Esophagus muscularis mucosa (tissue), 4 donors: ENCODE results near the gene F11.

ENCODE experiments used
- EP300 ChIP-seq: sonication (generic); formaldehyde crosslinking; IDR thresholded peaks from one replicate; pipeline ENCODE4 v1.6.1; 2017; ENCODE audit warnings: antibody characterized with exemption
- POLR2A ChIP-seq: fragments of 450-650 bp; IDR thresholded peaks from one replicate; pipeline ENCODE4 v1.6.1; 2017; ENCODE audit warnings: antibody characterized with exemption, moderate library complexity, mild to moderate bottlenecking, low read depth
- POLR2AphosphoS5 ChIP-seq, 2 donors: sonication (generic); formaldehyde crosslinking; IDR thresholded peaks; one replicate each; pipeline ENCODE4 v1.6.1; 2017; ENCODE audit warnings: antibody characterized with exemption in 2 of 2
- TF ChIP-seq, protein P1 (sequence below), 3 experiments: fragments of 200-600 bp in 2 of 3; fragments of 450-650 bp in 1 of 3; sonication (generic) in 2 of 3; IDR thresholded peaks; one replicate each; pipeline ENCODE4 v1.5.1; 2017 to 2019; ENCODE audit warnings: antibody characterized with exemption in 3 of 3, mild to moderate bottlenecking in 2 of 3, moderate library complexity in 1 of 3

DNA sequence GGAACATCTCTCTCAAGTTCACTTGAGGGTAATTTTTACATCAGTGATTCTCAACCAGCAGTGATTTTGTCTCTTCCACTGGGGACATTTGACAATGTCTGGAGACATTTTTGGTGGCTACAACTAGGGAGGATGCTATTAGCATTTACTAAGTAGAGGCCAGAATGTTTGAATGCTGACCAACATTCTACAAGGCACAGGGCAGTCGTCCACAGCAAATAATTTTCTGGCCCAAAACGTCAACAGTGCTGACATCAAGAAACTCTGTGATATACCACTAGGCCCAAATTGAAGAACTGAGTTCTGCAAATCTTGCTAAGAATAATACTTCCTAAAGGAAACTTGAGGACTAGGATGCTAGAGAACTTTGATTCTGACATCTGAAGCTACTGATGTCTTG is 31.6 kb upstream of the F11 start:
- TF ChIP-seq, protein P1, sequence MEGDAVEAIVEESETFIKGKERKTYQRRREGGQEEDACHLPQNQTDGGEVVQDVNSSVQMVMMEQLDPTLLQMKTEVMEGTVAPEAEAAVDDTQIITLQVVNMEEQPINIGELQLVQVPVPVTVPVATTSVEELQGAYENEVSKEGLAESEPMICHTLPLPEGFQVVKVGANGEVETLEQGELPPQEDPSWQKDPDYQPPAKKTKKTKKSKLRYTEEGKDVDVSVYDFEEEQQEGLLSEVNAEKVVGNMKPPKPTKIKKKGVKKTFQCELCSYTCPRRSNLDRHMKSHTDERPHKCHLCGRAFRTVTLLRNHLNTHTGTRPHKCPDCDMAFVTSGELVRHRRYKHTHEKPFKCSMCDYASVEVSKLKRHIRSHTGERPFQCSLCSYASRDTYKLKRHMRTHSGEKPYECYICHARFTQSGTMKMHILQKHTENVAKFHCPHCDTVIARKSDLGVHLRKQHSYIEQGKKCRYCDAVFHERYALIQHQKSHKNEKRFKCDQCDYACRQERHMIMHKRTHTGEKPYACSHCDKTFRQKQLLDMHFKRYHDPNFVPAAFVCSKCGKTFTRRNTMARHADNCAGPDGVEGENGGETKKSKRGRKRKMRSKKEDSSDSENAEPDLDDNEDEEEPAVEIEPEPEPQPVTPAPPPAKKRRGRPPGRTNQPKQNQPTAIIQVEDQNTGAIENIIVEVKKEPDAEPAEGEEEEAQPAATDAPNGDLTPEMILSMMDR (IDR thresholded peaks at IDR 0.05) = no peak
- TF ChIP-seq POLR2A (no peak), EP300 (no peak), POLR2AphosphoS5 (IDR thresholded peaks at IDR 0.05) (no peak)
